Lung (tissue), 12 donors: ENCODE data around the gene RNF227. TPM values are rescaled to one million over a fixed set of nuclear protein-coding genes. Genes with fewer than 3 reads are reported as not detected.

Experiments
- ATAC-seq: fragments of 200-7000 bp; cut with Tn5 transposase; one replicate; pipeline ENCODE4 v1.9.1; 2020; ENCODE audit warnings: moderate number of reproducible peaks; ENCODE audit not compliant: insufficient read depth, low FRiP score
- DNase-seq, 3 donors: peaks; one replicate each; pipeline ENCODE4 v3.0.0-alpha.2; 2013 to 2017
- H3K27ac ChIP-seq, 2 donors: one replicate each; pipeline ENCODE4 v1.5.1; 2013; ENCODE audit warnings: mild to moderate bottlenecking in 2 of 2, moderate library complexity in 2 of 2, control low read depth in 1 of 2, inconsistent platforms in 1 of 2, low read depth in 1 of 2, low read length in 1 of 2
- H3K27me3 ChIP-seq, 3 donors: one replicate each; pipeline ENCODE4 v1.5.1; 2013; ENCODE audit warnings: low read length in 2 of 3; ENCODE audit not compliant: control insufficient read depth in 3 of 3, insufficient read depth in 3 of 3
- H3K36me3 ChIP-seq, 4 donors: one replicate each; pipeline ENCODE4 v1.5.1; 2013; ENCODE audit warnings: low read length in 4 of 4, mild to moderate bottlenecking in 1 of 4, moderate library complexity in 1 of 4; ENCODE audit not compliant: control insufficient read depth in 4 of 4, insufficient read depth in 4 of 4
- H3K4me1 ChIP-seq, 5 donors: one replicate each; pipeline ENCODE4 v1.5.1; 2013; ENCODE audit warnings: low read length in 5 of 5, mild to moderate bottlenecking in 2 of 5, moderate library complexity in 1 of 5; ENCODE audit not compliant: control insufficient read depth in 5 of 5, insufficient read depth in 5 of 5
- H3K4me3 ChIP-seq: one replicate; pipeline ENCODE4 v1.5.1; 2013; ENCODE audit warnings: mild to moderate bottlenecking, control low read depth, moderate library complexity
- H3K9ac ChIP-seq, 2 donors: one replicate each; pipeline ENCODE4 v1.5.1; 2013; ENCODE audit warnings: low read length in 2 of 2, control low read depth in 1 of 2; ENCODE audit not compliant: insufficient read depth in 1 of 2
- H3K9me3 ChIP-seq, 4 donors: one replicate each; pipeline ENCODE4 v1.5.1; 2013; ENCODE audit warnings: low read length in 3 of 4, mild to moderate bottlenecking in 1 of 4, moderate library complexity in 1 of 4; ENCODE audit not compliant: control insufficient read depth in 4 of 4, insufficient read depth in 3 of 4
- WGBS, 2 donors: extraction: QIAGEN DNeasy Blood & Tissue Kit; methylation state at CpG; one replicate each; pipeline ENCODE4 v1.1.7; 2013; 5-methylcytosine and 5-hydroxymethylcytosine counted together
- polyA plus RNA-seq, 2 donors: library from polyadenylated mRNA; stranded (reverse); fragments of 200-250 nt; gene quantifications; one replicate each; pipeline ENCODE4 v1.2.1, GENCODE V29; 2013
- total RNA-seq, 2 donors: library from RNA; depleted of rRNA in 1 of 2; stranded (reverse); fragments of >200 nt in 1 of 2; gene quantifications; one replicate each; pipeline ENCODE4 v1.2.1, GENCODE V29; 2014 to 2021
- TF ChIP-seq, protein P1 (sequence below): IDR thresholded peaks from 2 replicates; pipeline ENCODE4 v1.5.1; 2012; ENCODE audit warnings: mild to moderate bottlenecking; ENCODE audit errors: control extremely low read depth, extremely low read depth
- donor health status: control.
- donor health status: control.
- donor health status: Bipolar disorder and iron deficiency.
- donor health status: healthy.
- donor health status: DM: yes; HTN: yes; CAD: no.

The RNF227 gene
- total and polyA plus RNA-seq, 4 donors, result 4.1 to 8.0 (median 5.7) TPM

DNA sequence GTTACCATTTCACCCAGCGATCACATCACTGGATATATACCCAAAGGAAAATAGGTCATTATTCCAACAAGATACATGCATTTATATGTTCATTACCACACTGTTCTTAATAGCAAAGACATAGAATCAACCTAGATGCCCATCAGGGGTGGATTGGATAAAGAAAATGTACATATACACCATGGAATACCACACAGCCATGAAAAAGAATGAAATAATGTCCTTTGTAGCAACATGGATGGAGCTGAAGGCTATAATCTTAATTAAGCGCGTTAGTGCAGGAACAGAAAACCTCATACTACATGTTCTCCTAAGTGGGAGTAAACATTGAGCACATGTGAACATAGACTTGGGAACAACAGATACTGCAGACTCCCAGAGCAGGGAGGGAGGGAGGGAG lies 34.5 kb upstream of the RNF227 start:
- TF ChIP-seq, protein P1, sequence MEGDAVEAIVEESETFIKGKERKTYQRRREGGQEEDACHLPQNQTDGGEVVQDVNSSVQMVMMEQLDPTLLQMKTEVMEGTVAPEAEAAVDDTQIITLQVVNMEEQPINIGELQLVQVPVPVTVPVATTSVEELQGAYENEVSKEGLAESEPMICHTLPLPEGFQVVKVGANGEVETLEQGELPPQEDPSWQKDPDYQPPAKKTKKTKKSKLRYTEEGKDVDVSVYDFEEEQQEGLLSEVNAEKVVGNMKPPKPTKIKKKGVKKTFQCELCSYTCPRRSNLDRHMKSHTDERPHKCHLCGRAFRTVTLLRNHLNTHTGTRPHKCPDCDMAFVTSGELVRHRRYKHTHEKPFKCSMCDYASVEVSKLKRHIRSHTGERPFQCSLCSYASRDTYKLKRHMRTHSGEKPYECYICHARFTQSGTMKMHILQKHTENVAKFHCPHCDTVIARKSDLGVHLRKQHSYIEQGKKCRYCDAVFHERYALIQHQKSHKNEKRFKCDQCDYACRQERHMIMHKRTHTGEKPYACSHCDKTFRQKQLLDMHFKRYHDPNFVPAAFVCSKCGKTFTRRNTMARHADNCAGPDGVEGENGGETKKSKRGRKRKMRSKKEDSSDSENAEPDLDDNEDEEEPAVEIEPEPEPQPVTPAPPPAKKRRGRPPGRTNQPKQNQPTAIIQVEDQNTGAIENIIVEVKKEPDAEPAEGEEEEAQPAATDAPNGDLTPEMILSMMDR, result no peak
- H3K4me3 ChIP-seq, result no peak overlapping the region
- DNase-seq (no peak), ATAC-seq (no peak)
- peaks cover 3 to 30% (median 29%) of the 10 kb centered on the region in 4 donors for H3K36me3 ChIP-seq
- H3K9me3 ChIP-seq, result no peaks in the 10 kb centered on the region
- H3K27ac ChIP-seq, result no peak overlapping the region
- H3K4me1 ChIP-seq, result peaks cover 0 to 2% (median 0%) of the 10 kb centered on the region in 5 donors
- 77 to 97% methylated on average over 3 of the region's 3 CpGs for WGBS, 2 donors
- H3K9ac ChIP-seq, result no peak overlapping the region
- H3K27me3 ChIP-seq, result no peaks in the 10 kb centered on the region

DNA sequence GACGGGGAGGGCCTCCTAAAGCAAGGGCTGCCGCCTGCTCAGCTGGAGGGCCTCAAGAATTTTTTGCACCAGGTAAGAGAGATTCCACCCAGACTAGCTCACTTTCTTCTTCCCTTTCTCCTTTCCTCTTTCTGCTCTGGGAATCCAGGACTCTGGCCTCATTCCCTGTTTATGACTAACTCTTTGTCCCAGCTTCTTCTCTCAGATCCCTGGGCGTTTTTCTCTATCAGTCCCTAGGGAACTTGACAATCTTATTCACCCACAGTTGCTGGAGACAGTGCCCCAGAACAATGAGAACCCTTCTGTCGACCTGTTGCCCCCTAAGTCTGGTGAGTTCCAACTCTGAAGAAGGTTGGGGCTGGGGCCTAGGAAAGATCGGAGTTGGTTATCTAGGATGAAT lies 31.6 kb upstream of the RNF227 start:
- ATAC-seq, result no peak
- no peaks in the 10 kb centered on the region for H3K9me3 ChIP-seq

DNA sequence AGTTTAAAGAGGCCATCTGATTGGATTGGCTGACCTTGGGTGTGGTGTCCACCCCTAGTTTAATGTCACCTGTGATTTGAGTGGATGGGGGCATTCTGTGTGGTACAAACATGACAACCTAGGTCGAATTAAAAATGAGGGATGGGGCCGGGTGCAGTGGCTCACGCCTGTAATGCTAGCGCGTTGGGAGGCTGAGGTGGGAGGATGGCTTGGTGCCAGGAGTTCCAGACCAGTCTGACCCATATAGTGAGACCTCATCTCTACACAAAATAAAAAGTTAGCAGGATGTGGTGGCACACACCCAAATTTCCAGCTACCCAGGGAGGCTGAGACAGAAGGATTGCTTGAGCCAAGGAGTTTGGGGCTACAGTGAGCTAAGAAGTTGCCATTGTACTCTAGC lies 30.4 kb upstream of the RNF227 start:
- no peaks in the 10 kb centered on the region for H3K9me3 ChIP-seq
- ATAC-seq (no peak), DNase-seq (no peak)
- no peaks in the 10 kb centered on the region for H3K4me1 ChIP-seq
- no peaks in the 10 kb centered on the region for H3K27me3 ChIP-seq
- no peak overlapping the region for H3K4me3 ChIP-seq
- 86 to 95% methylated on average over 5 of the region's 5 CpGs for WGBS, 2 donors
- no peak overlapping the region for H3K27ac ChIP-seq
- peaks cover 22 to 53% (median 46%) of the 10 kb centered on the region in 4 donors for H3K36me3 ChIP-seq
- H3K9ac ChIP-seq, result no peak overlapping the region
- TF ChIP-seq, protein P1, result no peak

More for the DNA sequence above, 31.6 kb upstream of the RNF227 start:
- Histone ChIP-seq H3K36me3 (peaks cover 22 to 50% (median 44%) of the 10 kb centered on the region in 4 donors), H3K27me3 (no peaks in the 10 kb centered on the region), H3K4me3 (no peak overlapping the region), H3K4me1 (no peaks in the 10 kb centered on the region), H3K9ac (no peak overlapping the region), H3K27ac (no peak overlapping the region)
- TF ChIP-seq, protein P1, result no peak
- DNase-seq, result no peak
- WGBS, 2 donors, result 93 to 95% methylated on average over 5 of the region's 5 CpGs

DNA sequence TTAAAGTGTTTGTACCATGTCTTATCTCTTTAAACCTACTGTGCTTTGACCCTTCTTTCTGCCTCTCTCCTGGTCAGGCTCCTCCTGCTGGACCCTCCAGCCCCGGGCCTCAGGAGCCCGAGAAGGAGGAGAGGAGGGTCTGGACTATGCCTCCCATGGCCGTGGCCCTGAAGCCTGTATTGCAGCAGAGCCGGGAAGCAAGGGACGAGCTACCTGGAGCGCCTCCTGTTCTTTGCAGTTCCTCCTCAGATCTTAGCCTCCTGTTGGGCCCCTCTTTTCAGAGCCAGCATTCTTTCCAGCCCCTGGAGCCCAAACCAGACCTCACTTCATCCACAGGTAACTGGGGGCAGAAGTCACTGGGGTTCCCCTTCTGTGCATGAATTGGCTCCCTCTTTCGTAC lies 29.6 kb upstream of the RNF227 start:
- Histone ChIP-seq H3K9ac (no peak overlapping the region), H3K27me3 (no peaks in the 10 kb centered on the region), H3K4me1 (no peaks in the 10 kb centered on the region), H3K9me3 (no peaks in the 10 kb centered on the region), H3K4me3 (no peak overlapping the region), H3K36me3 (peaks cover 22 to 59% (median 51%) of the 10 kb centered on the region in 4 donors), H3K27ac (no peak overlapping the region)
- DNase-seq (no peak), ATAC-seq (no peak)
- 84 to 95% methylated on average over 7 of the region's 7 CpGs for WGBS, 2 donors
- TF ChIP-seq, protein P1, result no peak
